AG20443 (cell line): Measurements from ENCODE around the gene CDC20.

Experiments
- DNase-seq: peaks from one replicate; pipeline ENCODE4 v3.0.0; 2012; ENCODE audit warnings: low spot score, mixed read lengths

The CDC20 gene

GRCh38 chr1:43329995-43330751, 28.6 kb upstream of the CDC20 start:
- peak; percentile 87 for DNase-seq

GRCh38 chr1:43331688-43332087, 27.1 kb upstream of the CDC20 start:
- DNase-seq, result no peak

- DNase-seq, result no peak
Measured at GRCh38 chr1:43334453-43335205, 24.2 kb upstream of the CDC20 start.

- DNase-seq, result no peak
Measured at GRCh38 chr1:43337588-43337987, 21.2 kb upstream of the CDC20 start, which contains the start of gene MPL. MPL (plus strand) TSS chr1:43337818; CDS start chr1:43337849, 31 bp downstream.

GRCh38 chr1:43338001-43338400, 20.8 kb upstream of the CDC20 start:
- DNase-seq, result no peak

- no peak for DNase-seq
Measured at GRCh38 chr1:43339584-43340232, 19.1 kb upstream of the CDC20 start.

GRCh38 chr1:43340559-43340958, 18.2 kb upstream of the CDC20 start:
- DNase-seq, result no peak

GRCh38 chr1:43344267-43344850, 14.4 kb upstream of the CDC20 start:
- no peak for DNase-seq

GRCh38 chr1:43345120-43345519, 13.7 kb upstream of the CDC20 start:
- DNase-seq, result no peak

GRCh38 chr1:43346636-43347035, 12.1 kb upstream of the CDC20 start:
- DNase-seq, result no peak

- DNase-seq, result peak; percentile 37
Measured at GRCh38 chr1:43348343-43348808, 10.4 kb upstream of the CDC20 start.

GRCh38 chr1:43348809-43349593, 9.8 kb upstream of the CDC20 start:
- peak; percentile 87 for DNase-seq

GRCh38 chr1:43349594-43350306, 9.0 kb upstream of the CDC20 start:
- DNase-seq, result no peak

- DNase-seq, result no peak
Measured at GRCh38 chr1:43350976-43351375, 7.8 kb upstream of the CDC20 start.

- no peak for DNase-seq
Measured at GRCh38 chr1:43351421-43352350, 7.1 kb upstream of the CDC20 start.

GRCh38 chr1:43352351-43352705, 6.5 kb upstream of the CDC20 start:
- no peak for DNase-seq

GRCh38 chr1:43352881-43353280, 5.9 kb upstream of the CDC20 start:
- DNase-seq, result no peak

- no peak for DNase-seq
Measured at GRCh38 chr1:43354471-43354870, 4.3 kb upstream of the CDC20 start.

GRCh38 chr1:43354936-43355335, 3.8 kb upstream of the CDC20 start:
- no peak for DNase-seq

GRCh38 chr1:43357251-43357650, 1.5 kb upstream of the CDC20 start:
- DNase-seq, result no peak
